Mesothelial cell of epicardium (in vitro differentiated cells): Measurements from ENCODE around the gene POLR3G. TPM values are rescaled to one million over a fixed set of nuclear protein-coding genes. Genes with fewer than 3 reads are reported as not detected.
A peak's percentile ranks its signal among the peaks of the same experiment; 100 is the strongest.

Experiments used
- DNase-seq, 2 experiments: peaks; one replicate each; pipeline ENCODE4 v3.0.0; 2021; ENCODE audit warnings: low spot score in 2 of 2; ENCODE audit not compliant: unreplicated experiment in 2 of 2
- H3K27ac Mint-ChIP-seq: 2 replicates; pipeline ENCODE4 v1.8.0; 2021; ENCODE audit warnings: mixed read lengths
- H3K27me3 Mint-ChIP-seq: 2 replicates; pipeline ENCODE4 v1.8.0; 2021; ENCODE audit warnings: low read depth, mixed read lengths
- H3K36me3 Mint-ChIP-seq: 2 replicates; pipeline ENCODE4 v1.8.0; 2021; ENCODE audit warnings: mixed read lengths
- H3K4me1 Mint-ChIP-seq: 2 replicates; pipeline ENCODE4 v1.8.0; 2021; ENCODE audit warnings: mixed read lengths
- H3K4me3 Mint-ChIP-seq: 2 replicates; pipeline ENCODE4 v1.8.0; 2021; ENCODE audit warnings: mild to moderate bottlenecking, moderate library complexity, mixed read lengths
- H3K9me3 Mint-ChIP-seq: 2 replicates; pipeline ENCODE4 v1.8.0; 2021; ENCODE audit warnings: mixed read lengths
- CTCF ChIP-seq: fragments of 200-600 bp; sonication (generic); IDR thresholded peaks from one replicate; pipeline ENCODE4 v1.5.0; 2021; ENCODE audit warnings: antibody characterized with exemption; ENCODE audit not compliant: unreplicated experiment
- total RNA-seq: library from RNA; stranded (reverse); gene quantifications from 3 replicates; pipeline ENCODE4 v1.2.1, GENCODE V29; 2021

Gene POLR3G
- 1.6 to 2.1 TPM (median 1.7 TPM) in 3 replicates for total RNA-seq

GRCh38 chr5:90474235-90475107 lies at the start of gene POLR3G, which contains the start of gene MBLAC2:
Gene POLR3G, plus strand, starts transcription at chr5:90474864. Its CDS starts 10,704 bp downstream, at chr5:90485568.
Gene MBLAC2, minus strand, starts transcription at chr5:90474771. Its CDS starts 479 bp downstream, at chr5:90474292.
- TF ChIP-seq CTCF, result peak; percentile 43
- H3K4me3 Mint-ChIP-seq, result peak within 1 kb of the TSS; percentile 93
- H3K27me3 Mint-ChIP-seq, result peaks cover 5% of the 10 kb centered on the region
- peak within 1 kb of the TSS; percentile 91 for H3K27ac Mint-ChIP-seq
- peaks cover under 1% of the 10 kb centered on the region for H3K36me3 Mint-ChIP-seq
- H3K9me3 Mint-ChIP-seq, result peaks cover 1% of the 10 kb centered on the region
- peak; percentile 81 to 92 for DNase-seq
- peaks cover 26% of the 10 kb centered on the region for H3K4me1 Mint-ChIP-seq

- Mint-ChIP-seq H3K9me3 (no peaks in the 10 kb centered on the region), H3K36me3 (no peaks in the 10 kb centered on the region), H3K27me3 (peaks cover 14% of the 10 kb centered on the region), H3K4me1 (peaks cover 13% of the 10 kb centered on the region), H3K27ac (no peak overlapping the region), H3K4me3 (no peak overlapping the region)
- TF ChIP-seq CTCF, result peak; percentile 14
- no peak for DNase-seq
Measured at GRCh38 chr5:90434116-90434714, 40.4 kb upstream of the POLR3G start.

- DNase-seq, result no peak
- Mint-ChIP-seq H3K9me3 (no peaks in the 10 kb centered on the region), H3K27me3 (peaks cover 14% of the 10 kb centered on the region), H3K36me3 (no peaks in the 10 kb centered on the region), H3K27ac (no peak overlapping the region), H3K4me3 (no peak overlapping the region), H3K4me1 (peaks cover 24% of the 10 kb centered on the region)
- no peak for TF ChIP-seq CTCF
Measured at GRCh38 chr5:90437663-90438062, 37.0 kb upstream of the POLR3G start.

- Mint-ChIP-seq H3K36me3 (no peaks in the 10 kb centered on the region), H3K4me3 (no peak overlapping the region), H3K4me1 (peaks cover 24% of the 10 kb centered on the region), H3K27ac (no peak overlapping the region), H3K9me3 (no peaks in the 10 kb centered on the region), H3K27me3 (peaks cover 14% of the 10 kb centered on the region)
- no peak for TF ChIP-seq CTCF
- DNase-seq, result no peak
Measured at GRCh38 chr5:90438100-90438499, 36.6 kb upstream of the POLR3G start.

- peaks cover 2% of the 10 kb centered on the region for H3K36me3 Mint-ChIP-seq
- peaks cover 24% of the 10 kb centered on the region for H3K4me1 Mint-ChIP-seq
- no peak overlapping the region for H3K27ac Mint-ChIP-seq
- DNase-seq, result no peak
- TF ChIP-seq CTCF, result no peak
- H3K4me3 Mint-ChIP-seq, result peak overlapping the region; percentile 75
- peaks cover 9% of the 10 kb centered on the region for H3K27me3 Mint-ChIP-seq
- H3K9me3 Mint-ChIP-seq, result peaks cover 6% of the 10 kb centered on the region
Measured at GRCh38 chr5:90440644-90441043, 34.0 kb upstream of the POLR3G start.
